GM12878 (cell line): Measurements from ENCODE around the gene S1PR4. TPM values are rescaled to one million over a fixed set of nuclear protein-coding genes. Genes with fewer than 3 reads are reported as not detected.
A peak's percentile ranks its signal among the peaks of the same experiment; 100 is the strongest.

ENCODE experiments used
- BCL11A ChIP-seq: IDR thresholded peaks from 2 replicates; pipeline ENCODE4 v1.6.1; 2011; ENCODE audit warnings: low read depth, low read length
- BCLAF1 ChIP-seq: fragments of 450-650 bp; IDR thresholded peaks from 2 replicates; pipeline ENCODE4 v1.6.1; 2017; ENCODE audit warnings: antibody characterized with exemption, mild to moderate bottlenecking, moderate library complexity
- CEBPZ ChIP-seq: fragments of 150-350 bp; IDR thresholded peaks from 2 replicates; pipeline ENCODE4 v1.6.1; 2016; ENCODE audit warnings: low read depth, low read length
- FOXM1 ChIP-seq: IDR thresholded peaks from 2 replicates; pipeline ENCODE4 v1.6.1; 2012; ENCODE audit warnings: low read depth, mild to moderate bottlenecking, inconsistent platforms, low read length, moderate library complexity
- IKZF1 ChIP-seq: fragments of 450-650 bp; conservative IDR thresholded peaks from 2 replicates; pipeline ENCODE4 v1.6.1; 2017; ENCODE audit warnings: antibody characterized with exemption, mild to moderate bottlenecking
- MLLT1 ChIP-seq: fragments of 450-650 bp; IDR thresholded peaks from 2 replicates; pipeline ENCODE4 v1.6.1; 2016; ENCODE audit warnings: mild to moderate bottlenecking
- PAX8 ChIP-seq: fragments of 450-650 bp; IDR thresholded peaks from 2 replicates; pipeline ENCODE4 v1.6.1; 2017; ENCODE audit warnings: mild to moderate bottlenecking, moderate library complexity
- PML ChIP-seq: IDR thresholded peaks from 2 replicates; pipeline ENCODE4 v1.6.1; 2012; ENCODE audit warnings: low read length, inconsistent platforms
- RAD21 ChIP-seq: IDR thresholded peaks from 2 replicates; pipeline ENCODE4 v1.6.1; 2011; ENCODE audit warnings: mild to moderate bottlenecking, low read depth, low read length, moderate library complexity; ENCODE audit not compliant: insufficient read depth
- RCOR1 ChIP-seq: conservative IDR thresholded peaks from 2 replicates; pipeline ENCODE4 v1.6.1; 2012; ENCODE audit warnings: low read depth, low read length, improper control_type of control experiment
- SIN3A ChIP-seq: IDR thresholded peaks from 2 replicates; pipeline ENCODE4 v1.6.1; 2012; ENCODE audit warnings: low read depth, low read length, improper control_type of control experiment
- TCF12 ChIP-seq: IDR thresholded peaks from 2 replicates; pipeline ENCODE4 v1.6.1; 2011; ENCODE audit warnings: low read depth, mild to moderate bottlenecking, low read length
- ZBTB11 ChIP-seq: fragments of 450-650 bp; formaldehyde crosslinking; IDR thresholded peaks from 2 replicates; pipeline ENCODE4 v1.5.0; 2022; ENCODE audit warnings: mild to moderate bottlenecking, missing genetic modification characterization
- ZNF687 ChIP-seq: fragments of 450-650 bp; IDR thresholded peaks from 2 replicates; pipeline ENCODE4 v1.6.1; 2017; ENCODE audit warnings: mild to moderate bottlenecking, moderate library complexity
- polyA plus RNA-seq, 11 experiments: library from polyadenylated mRNA; depleted of rRNA in 4 of 11; unstranded in 6 of 11; stranded (reverse) in 5 of 11; fragments of >200 nt; fragmentation: Nextera tagmentation in 4 of 11; fragmentation: Illumina TruSeq in 1 of 11; extraction: Ambion mirVana in 4 of 11; extraction: Trizol in 1 of 11; gene quantifications; 1 replicate in 1 of 11; 2 replicates in 10 of 11; pipeline versions ENCODE4 v1.2.1 to v1.2.3, GENCODE V29; 2011 to 2016; ENCODE audit warnings: inconsistent platforms in 2 of 11, missing spikeins in 2 of 11, low read depth in 1 of 11
- total RNA-seq, 4 experiments: library from RNA; depleted of rRNA in 3 of 4; stranded (reverse); fragments of >200 nt in 3 of 4; fragmentation: Illumina TruSeq in 1 of 4; extraction: Trizol in 1 of 4; gene quantifications; 2 replicates each; pipeline versions ENCODE4 v1.2.1 to v1.2.3, GENCODE V29; 2013 to 2021

S1PR4 gene
- total and polyA plus RNA-seq, 10 of the 15 experiments (the other 5 are each of a cell fraction or from before 2014, with no cell fraction given): 0.19 to 57.7 (median 32.4) TPM; not detected in 1

GRCh38 chr19:3178377-3178972 is at the start of gene S1PR4 (continued):
- no peak for TF ChIP-seq RCOR1
- no peak for TF ChIP-seq PAX8
- no peak for TF ChIP-seq BCL11A
- TF ChIP-seq MLLT1: no peak
- no peak for TF ChIP-seq ZBTB11 (CRISPR knock-in tag)
- 0 out of 2 replicates have a peak, but pooled peaks have one; percentile 9 for TF ChIP-seq RAD21
- no peak for TF ChIP-seq FOXM1
- TF ChIP-seq CEBPZ: no peak
- TF ChIP-seq BCLAF1: no peak
- TF ChIP-seq IKZF1: peak; percentile 45; the same call in 1 of the 2 replicates
- TF ChIP-seq TCF12: no peak
- TF ChIP-seq SIN3A: no peak
- TF ChIP-seq PML: no peak; the same call in 1 of the 2 replicates
- peak; percentile 66 for TF ChIP-seq ZNF687
